WERI-Rb-1 (cell line): Measurements from ENCODE around the gene PTMA.
A peak's percentile ranks its signal among the peaks of the same experiment; 100 is the strongest.
"Not testable (repeated sequence)": the region's sequence is repeated elsewhere in the genome, so short reads cannot be mapped to it uniquely, and the experiment has no call there.

Experiments used
- DNase-seq: peaks from one replicate; pipeline ENCODE4 v3.0.0-alpha.2; 2020
- H3K27ac ChIP-seq: fragments of 250-450 bp; sonication (Bioruptor Pico); 2 replicates; pipeline ENCODE4 v1.5.1; 2020; ENCODE audit warnings: mild to moderate bottlenecking, moderate library complexity
- H3K27me3 ChIP-seq: fragments of 250-450 bp; sonication (Bioruptor Pico); 2 replicates; pipeline ENCODE4 v1.5.1; 2021; ENCODE audit warnings: mild to moderate bottlenecking, low read depth, moderate library complexity; ENCODE audit not compliant: insufficient read depth, severe bottlenecking
- H3K36me3 ChIP-seq: fragments of 250-450 bp; sonication (Bioruptor Pico); 2 replicates; pipeline ENCODE4 v1.5.1; 2020; ENCODE audit warnings: mild to moderate bottlenecking, moderate library complexity
- H3K4me3 ChIP-seq: 2 replicates; pipeline ENCODE4 v1.5.1; 2011; ENCODE audit warnings: low read depth, mild to moderate bottlenecking, control low read depth, low read length
- H3K9me3 ChIP-seq: fragments of 250-450 bp; sonication (Bioruptor Pico); 2 replicates; pipeline ENCODE4 v1.5.1; 2021; ENCODE audit warnings: mild to moderate bottlenecking, moderate library complexity; ENCODE audit not compliant: severe bottlenecking
- CTCF ChIP-seq: IDR thresholded peaks from 2 replicates; pipeline ENCODE4 v1.5.1; 2011; ENCODE audit warnings: low read depth, mild to moderate bottlenecking, control low read depth, inconsistent platforms, low read length

Gene PTMA

GRCh38 chr2:231711677-231712450 is 3.5 kb downstream of the PTMA start:
- Histone ChIP-seq H3K4me3 (peak overlapping the region; percentile 98), H3K9me3 (peaks cover 2% of the 10 kb centered on the region), H3K27me3 (no peaks in the 10 kb centered on the region), H3K27ac (peak overlapping the region; percentile 54), H3K36me3 (peaks cover 64% of the 10 kb centered on the region)
- TF ChIP-seq CTCF = no peak
- DNase-seq = no peak

- H3K36me3 ChIP-seq = peaks cover 61% of the 10 kb centered on the region
- DNase-seq, H3K9me3 ChIP-seq, H3K27me3 ChIP-seq: not testable (repeated sequence)
- peak overlapping the region; percentile 54 for H3K27ac ChIP-seq
- peak overlapping the region; percentile 98 for H3K4me3 ChIP-seq
These were observed 4.2 kb downstream of the PTMA start for GRCh38 chr2:231712451-231713021.

GRCh38 chr2:231713406-231713729 is 5.0 kb downstream of the PTMA start:
- DNase-seq, H3K27ac ChIP-seq: not testable (repeated sequence)
- peaks cover 59% of the 10 kb centered on the region for H3K36me3 ChIP-seq

GRCh38 chr2:231713730-231714638 is 5.7 kb downstream of the PTMA start:
- peak overlapping the region; percentile 51 for H3K27ac ChIP-seq
- no peaks in the 10 kb centered on the region for H3K27me3 ChIP-seq
- peaks cover 2% of the 10 kb centered on the region for H3K9me3 ChIP-seq
- peaks cover 53% of the 10 kb centered on the region for H3K36me3 ChIP-seq
- H3K4me3 ChIP-seq = no peak overlapping the region
- TF ChIP-seq CTCF = peak; percentile 93
- peak; percentile 87 for DNase-seq

More at GRCh38 chr2:231713406-231713729, 5.0 kb downstream of the PTMA start:
- H3K27me3 ChIP-seq, H3K9me3 ChIP-seq, H3K4me3 ChIP-seq: not testable (repeated sequence)

- no peak overlapping the region for H3K4me3 ChIP-seq
- H3K36me3 ChIP-seq = peaks cover 44% of the 10 kb centered on the region
- H3K9me3 ChIP-seq = peaks cover 2% of the 10 kb centered on the region
- H3K27me3 ChIP-seq = no peaks in the 10 kb centered on the region
- TF ChIP-seq CTCF = peak; percentile 69
- peak; percentile 91 for DNase-seq
- H3K27ac ChIP-seq = peak overlapping the region; percentile 51
These were observed 6.5 kb downstream of the PTMA start for GRCh38 chr2:231714639-231715498.

- H3K27ac ChIP-seq = no peak overlapping the region
- TF ChIP-seq CTCF = no peak
These were observed 7.1 kb downstream of the PTMA start for GRCh38 chr2:231715499-231715837.

More at GRCh38 chr2:231715499-231715837, 7.1 kb downstream of the PTMA start:
- no peak for DNase-seq
- Histone ChIP-seq H3K27me3 (no peaks in the 10 kb centered on the region), H3K9me3 (peaks cover 2% of the 10 kb centered on the region), H3K36me3 (peaks cover 40% of the 10 kb centered on the region), H3K4me3 (no peak overlapping the region)
